Measurements from ENCODE around the gene RAD1.

RAD1 gene

GRCh38 chr5:34859253-34859652 is 56.1 kb downstream of the RAD1 start:
- no peak overlapping the region for H3K4me3 Mint-ChIP-seq
- peaks cover 4% of the 10 kb centered on the region for H3K27me3 Mint-ChIP-seq (ENCODE audit: low read depth)
- H3K4me1 Mint-ChIP-seq = peaks cover 31% of the 10 kb centered on the region
- no peaks in the 10 kb centered on the region for H3K36me3 Mint-ChIP-seq (ENCODE audit: low read depth)
- no peak for TF ChIP-seq CTCF (IDR thresholded peaks at IDR 0.05; ENCODE audit: unreplicated experiment in 3 of 3)
- H3K27ac Mint-ChIP-seq = no peak overlapping the region
- no peaks in the 10 kb centered on the region for H3K9me3 Mint-ChIP-seq

GRCh38 chr5:34858790-34859189 is 56.5 kb downstream of the RAD1 start:
- peaks cover 29% of the 10 kb centered on the region for H3K4me1 Mint-ChIP-seq
- TF ChIP-seq CTCF (IDR thresholded peaks at IDR 0.05; ENCODE audit: unreplicated experiment in 3 of 3) = no peak
- H3K27me3 Mint-ChIP-seq (ENCODE audit: low read depth) = peaks cover 4% of the 10 kb centered on the region
- H3K36me3 Mint-ChIP-seq (ENCODE audit: low read depth) = no peaks in the 10 kb centered on the region
- H3K9me3 Mint-ChIP-seq = no peaks in the 10 kb centered on the region
- no peak overlapping the region for H3K4me3 Mint-ChIP-seq
- no peak overlapping the region for H3K27ac Mint-ChIP-seq

- Mint-ChIP-seq H3K27me3 (ENCODE audit: low read depth) (peaks cover 4% of the 10 kb centered on the region), H3K4me1 (peaks cover 20% of the 10 kb centered on the region), H3K36me3 (ENCODE audit: low read depth) (no peaks in the 10 kb centered on the region), H3K9me3 (no peaks in the 10 kb centered on the region), H3K27ac (no peak overlapping the region), H3K4me3 (no peak overlapping the region)
- TF ChIP-seq CTCF (IDR thresholded peaks at IDR 0.05; ENCODE audit: unreplicated experiment in 3 of 3) = no peak
Measured at GRCh38 chr5:34857894-34858293, 57.4 kb downstream of the RAD1 start.

- H3K36me3 Mint-ChIP-seq (ENCODE audit: low read depth) = peaks cover 4% of the 10 kb centered on the region
- H3K9me3 Mint-ChIP-seq = no peaks in the 10 kb centered on the region
- H3K27ac Mint-ChIP-seq = no peak overlapping the region
- no peak for TF ChIP-seq CTCF (IDR thresholded peaks at IDR 0.05; ENCODE audit: unreplicated experiment in 3 of 3)
- peaks cover 16% of the 10 kb centered on the region for H3K4me1 Mint-ChIP-seq
- no peak overlapping the region for H3K4me3 Mint-ChIP-seq
- H3K27me3 Mint-ChIP-seq (ENCODE audit: low read depth) = peaks cover 4% of the 10 kb centered on the region
Measured at GRCh38 chr5:34857161-34857560, 58.1 kb downstream of the RAD1 start.

Measured in nephron (organoid).